NCI-H1417 (cell line): ENCODE results near the gene DLAT.

Experiments used
- DNase-seq, 3 experiments: peaks; one replicate each; lab custom pipeline; 2025; lab: John Stamatoyannopoulos, UW

Gene DLAT

GRCh38 chr11:112024773-112025678, at the start of gene DLAT:
TSS of gene DLAT (plus strand) at chr11:112025408. CDS start at chr11:112025473, 65 bp downstream.
- peak; percentile 93 to 99 (median 99) for DNase-seq

GRCh38 chr11:111976119-111976766, 49.0 kb upstream of the DLAT start:
- no peak for DNase-seq

- DNase-seq, result no peak
Observed at GRCh38 chr11:111976767-111977145, 48.5 kb upstream of the DLAT start.

GRCh38 chr11:111977146-111978027, 47.8 kb upstream of the DLAT start:
- peak; percentile 8 to 72 (median 68) for DNase-seq

GRCh38 chr11:111978028-111978771, 47.0 kb upstream of the DLAT start:
- peak in 2 of 3 experiments; percentile 13 to 42 for DNase-seq

GRCh38 chr11:111980062-111980461, 45.1 kb upstream of the DLAT start:
- DNase-seq, result no peak

- no peak for DNase-seq
Observed at GRCh38 chr11:111981270-111981669, 43.9 kb upstream of the DLAT start.

GRCh38 chr11:111982019-111982464, 43.2 kb upstream of the DLAT start:
- peak; percentile 23 to 76 (median 58) for DNase-seq

GRCh38 chr11:111982541-111983186, 42.5 kb upstream of the DLAT start:
- no peak for DNase-seq

- DNase-seq, result peak in 1 of 3 experiments; percentile 13
Observed at GRCh38 chr11:111983187-111983986, 41.8 kb upstream of the DLAT start.

- no peak for DNase-seq
Observed at GRCh38 chr11:111986589-111986988, 38.6 kb upstream of the DLAT start.

- no peak for DNase-seq
Observed at GRCh38 chr11:111990381-111990780, 34.8 kb upstream of the DLAT start.

GRCh38 chr11:111992206-111992855, 32.9 kb upstream of the DLAT start:
- DNase-seq, result peak in 2 of 3 experiments; percentile 34 to 71

- no peak for DNase-seq
Observed at GRCh38 chr11:111996129-111996528, 29.1 kb upstream of the DLAT start.

- DNase-seq, result peak in 1 of 3 experiments; percentile 11
Observed at GRCh38 chr11:111996669-111997068, 28.5 kb upstream of the DLAT start.

- no peak for DNase-seq
Observed at GRCh38 chr11:111999111-111999510, 26.1 kb upstream of the DLAT start.

- DNase-seq, result no peak
Observed at GRCh38 chr11:112000703-112001102, 24.5 kb upstream of the DLAT start.

GRCh38 chr11:112002491-112003216, 22.6 kb upstream of the DLAT start:
- DNase-seq, result no peak

GRCh38 chr11:112004389-112004788, 20.8 kb upstream of the DLAT start:
- DNase-seq, result no peak
